Calu3 (cell line): ENCODE measurements around the gene KRTAP10-9. TPM values are rescaled to one million over a fixed set of nuclear protein-coding genes. Genes with fewer than 3 reads are reported as not detected.
"Not testable (repeated sequence)": the region's sequence is repeated elsewhere in the genome, so short reads cannot be mapped to it uniquely, and the experiment has no call there.

Experiments used
- BruUV-seq: library from RNA; stranded (reverse); fragments of 400-500 nt; replicated peaks from 2 replicates; lab custom pipeline; 2021; lab: Mats Ljungman, UMichigan
- CTCF ChIA-PET: fragments of 300-600 bp; sonication (Branson Sonifier 250); formaldehyde crosslinking; loops from one replicate; lab custom pipeline; 2022; ENCODE audit warnings: antibody characterized with exemption; lab: Charles Lee
- DNase-seq: peaks from one replicate; pipeline ENCODE4 v3.0.0; 2022
- H3K27ac Mint-ChIP-seq: one replicate; pipeline ENCODE4 v1.8.0; 2022; ENCODE audit warnings: mixed read lengths; ENCODE audit not compliant: unreplicated experiment
- H3K27me3 Mint-ChIP-seq: one replicate; pipeline ENCODE4 v1.8.0; 2022; ENCODE audit warnings: mixed read lengths; ENCODE audit not compliant: unreplicated experiment
- H3K36me3 Mint-ChIP-seq: one replicate; pipeline ENCODE4 v1.8.0; 2022; ENCODE audit warnings: mild to moderate bottlenecking, moderate library complexity, mixed read lengths; ENCODE audit not compliant: insufficient read depth, unreplicated experiment
- H3K4me1 Mint-ChIP-seq: one replicate; pipeline ENCODE4 v1.8.0; 2022; ENCODE audit warnings: mild to moderate bottlenecking, low read depth, mixed read lengths; ENCODE audit not compliant: unreplicated experiment
- H3K4me3 Mint-ChIP-seq: one replicate; pipeline ENCODE4 v1.8.0; 2022; ENCODE audit warnings: mild to moderate bottlenecking, low read depth, moderate library complexity, mixed read lengths; ENCODE audit not compliant: unreplicated experiment
- H3K9me3 Mint-ChIP-seq: one replicate; pipeline ENCODE4 v1.8.0; 2022; ENCODE audit warnings: low read depth, mixed read lengths; ENCODE audit not compliant: unreplicated experiment
- intact Hi-C: fragments of 100-400 bp; cut with micrococcal nuclease; formaldehyde crosslinking; loops from one replicate; pipeline ENCODE4 v1.10.0; 2022; ENCODE audit not compliant: unreplicated experiment
- total RNA-seq: library from RNA; stranded (reverse); gene quantifications from 2 replicates; pipeline ENCODE4 v1.2.3, GENCODE V29; 2022
- TF ChIP-seq, protein P1 (sequence below): fragments of 200-600 bp; IDR thresholded peaks from one replicate; pipeline ENCODE4 v1.8.0; 2022; ENCODE audit warnings: antibody characterized with exemption; ENCODE audit not compliant: unreplicated experiment

KRTAP10-9 gene
- total RNA-seq, 1 experiment from 2014 or later = not detected

DNA sequence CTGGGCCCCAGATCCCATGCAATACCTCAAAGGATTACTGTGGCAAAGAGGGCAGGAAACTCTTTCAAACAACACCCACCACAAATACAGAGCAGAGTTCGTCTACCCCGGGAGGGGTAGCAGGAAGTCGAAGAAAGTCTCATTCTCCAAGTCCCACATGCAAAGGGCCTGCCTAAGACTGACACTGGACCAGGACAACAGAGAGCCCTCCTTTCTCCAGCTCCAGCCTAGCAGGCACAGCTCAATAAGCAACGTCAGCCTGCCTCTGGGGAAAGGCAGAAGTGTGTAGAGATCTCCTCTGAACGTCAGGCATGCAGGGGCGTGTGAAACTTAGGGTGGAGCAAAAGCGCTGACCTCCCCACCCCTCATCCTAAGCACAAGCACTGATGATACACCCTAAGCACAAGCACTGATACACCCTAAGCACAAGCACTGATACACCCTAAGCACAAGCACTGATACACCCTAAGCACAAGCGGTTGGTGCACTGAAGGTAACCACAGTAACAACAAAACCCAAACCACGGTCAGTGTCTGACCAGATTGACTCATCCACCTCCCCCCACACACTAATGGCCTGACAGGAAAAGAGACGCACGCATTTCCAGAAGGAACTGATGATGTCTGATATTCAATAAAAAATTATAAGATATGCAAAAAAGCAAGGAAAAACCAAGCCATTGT lies 32.2 kb downstream of the KRTAP10-9 start:
- Mint-ChIP-seq H3K36me3 (no peaks in the 10 kb centered on the region), H3K4me3 (no peak overlapping the region), H3K4me1 (no peaks in the 10 kb centered on the region), H3K27ac (no peak overlapping the region), H3K27me3 (peaks cover 79% of the 10 kb centered on the region), H3K9me3 (peaks cover 2% of the 10 kb centered on the region)
- no peak for DNase-seq
- BruUV-seq = no TSS peak
- TF ChIP-seq, protein P1, sequence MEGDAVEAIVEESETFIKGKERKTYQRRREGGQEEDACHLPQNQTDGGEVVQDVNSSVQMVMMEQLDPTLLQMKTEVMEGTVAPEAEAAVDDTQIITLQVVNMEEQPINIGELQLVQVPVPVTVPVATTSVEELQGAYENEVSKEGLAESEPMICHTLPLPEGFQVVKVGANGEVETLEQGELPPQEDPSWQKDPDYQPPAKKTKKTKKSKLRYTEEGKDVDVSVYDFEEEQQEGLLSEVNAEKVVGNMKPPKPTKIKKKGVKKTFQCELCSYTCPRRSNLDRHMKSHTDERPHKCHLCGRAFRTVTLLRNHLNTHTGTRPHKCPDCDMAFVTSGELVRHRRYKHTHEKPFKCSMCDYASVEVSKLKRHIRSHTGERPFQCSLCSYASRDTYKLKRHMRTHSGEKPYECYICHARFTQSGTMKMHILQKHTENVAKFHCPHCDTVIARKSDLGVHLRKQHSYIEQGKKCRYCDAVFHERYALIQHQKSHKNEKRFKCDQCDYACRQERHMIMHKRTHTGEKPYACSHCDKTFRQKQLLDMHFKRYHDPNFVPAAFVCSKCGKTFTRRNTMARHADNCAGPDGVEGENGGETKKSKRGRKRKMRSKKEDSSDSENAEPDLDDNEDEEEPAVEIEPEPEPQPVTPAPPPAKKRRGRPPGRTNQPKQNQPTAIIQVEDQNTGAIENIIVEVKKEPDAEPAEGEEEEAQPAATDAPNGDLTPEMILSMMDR = no peak
- intact Hi-C loops = no loop called here
- CTCF ChIA-PET = no interaction called here

- H3K9me3 Mint-ChIP-seq, H3K4me1 Mint-ChIP-seq, CTCF ChIA-PET, H3K27ac Mint-ChIP-seq, H3K36me3 Mint-ChIP-seq, H3K4me3 Mint-ChIP-seq, BruUV-seq, DNase-seq, intact Hi-C loops: not testable (repeated sequence)
- H3K27me3 Mint-ChIP-seq = peaks cover 60% of the 10 kb centered on the region
These were observed 34.7 kb downstream of the KRTAP10-9 start for GRCh38 chr21:44661567-44661966.

- Mint-ChIP-seq H3K4me3 (no peak overlapping the region), H3K27me3 (peaks cover 45% of the 10 kb centered on the region), H3K4me1 (no peaks in the 10 kb centered on the region), H3K27ac (no peak overlapping the region), H3K9me3 (peaks cover 4% of the 10 kb centered on the region), H3K36me3 (no peaks in the 10 kb centered on the region)
- no TSS peak for BruUV-seq
- DNase-seq = no peak
- CTCF ChIA-PET = no interaction called here
- TF ChIP-seq, protein P1 = no peak
- intact Hi-C loops = no loop called here
These were observed 37.8 kb downstream of the KRTAP10-9 start for GRCh38 chr21:44664691-44665090.

- CTCF ChIA-PET = interaction anchor here (0.7 kb wide), 1 partner anchor 76 kb away, joined by 3 read pairs; no protein-coding TSS in a partner anchor
- BruUV-seq = no TSS peak
- H3K27ac Mint-ChIP-seq = no peak within 1 kb of the TSS
- H3K4me3 Mint-ChIP-seq = no peak within 1 kb of the TSS
- peak; percentile 14 for DNase-seq
- H3K9me3 Mint-ChIP-seq = peaks cover 2% of the 10 kb centered on the region
- H3K27me3 Mint-ChIP-seq = peaks cover 49% of the 10 kb centered on the region
- intact Hi-C loops = no loop called here
- H3K36me3 Mint-ChIP-seq = no peaks in the 10 kb centered on the region
- no peaks in the 10 kb centered on the region for H3K4me1 Mint-ChIP-seq
- TF ChIP-seq, protein P1 = no peak
These were observed 39.8 kb downstream of the KRTAP10-9 start, which contains the start of gene KRTAP12-2 for GRCh38 chr21:44666401-44667320. Gene KRTAP12-2 (minus strand): TSS chr21:44666927. CDS start chr21:44666886, 41 bp downstream.
